NCI-H2171 treated with DMSO at 0.1 percent for 48 hours (cell line): ENCODE measurements around the gene GPR15LG.

Source experiments
- DNase-seq: peaks from one replicate; lab custom pipeline; 2025; lab: John Stamatoyannopoulos, UW

The GPR15LG gene

GRCh38 chr10:84214612-84215235 is 41.1 kb downstream of the GPR15LG start:
- no peak for DNase-seq

DNA sequence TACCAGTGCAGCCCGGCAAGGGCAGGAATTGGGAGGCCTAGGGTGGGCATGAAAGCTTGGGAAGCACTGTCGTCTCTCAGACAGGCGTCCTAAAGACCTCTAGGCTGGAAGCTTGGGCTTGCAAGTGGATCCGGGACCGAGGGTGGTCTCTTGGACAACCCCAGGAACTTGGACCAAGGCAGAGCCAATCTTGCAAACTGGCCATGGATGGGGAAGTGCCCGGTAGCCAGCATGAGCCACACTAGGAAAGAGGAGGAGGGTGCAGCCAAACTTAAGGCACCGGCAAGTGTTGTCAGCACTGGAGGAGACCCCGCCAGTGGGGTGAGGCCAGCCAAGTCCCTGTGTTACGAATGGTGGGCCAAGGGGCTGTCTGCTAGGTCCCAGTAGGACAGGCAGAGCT is 43.2 kb downstream of the GPR15LG start:
- DNase-seq, result no peak

DNA sequence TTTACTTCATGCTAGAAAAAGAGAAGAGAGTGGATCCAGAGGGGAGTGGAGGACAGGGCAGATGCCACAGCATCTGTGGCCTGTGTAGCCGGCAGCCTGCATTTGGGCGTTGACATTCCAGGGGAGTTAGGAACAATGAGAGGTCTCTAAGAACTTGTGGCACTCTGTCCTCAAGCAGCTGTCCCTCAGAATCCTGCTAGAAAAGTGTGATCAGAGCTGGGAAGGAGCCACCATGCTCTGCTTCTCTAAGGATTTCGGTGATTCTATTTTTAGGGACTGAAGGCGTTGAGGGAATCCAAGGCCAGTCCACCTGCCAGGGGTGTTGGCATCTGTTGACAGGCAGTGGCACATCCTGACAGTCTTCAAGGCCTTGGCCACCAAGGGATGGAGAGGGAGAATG is 44.1 kb downstream of the GPR15LG start:
- no peak for DNase-seq

GRCh38 chr10:84221916-84222315 is 48.3 kb downstream of the GPR15LG start:
- DNase-seq, result no peak

GRCh38 chr10:84224411-84225028 is 50.9 kb downstream of the GPR15LG start:
- no peak for DNase-seq

- no peak for DNase-seq
These were observed 52.0 kb downstream of the GPR15LG start, which contains the start of gene LRIT2 for GRCh38 chr10:84225427-84226173. Gene LRIT2 (minus strand): TSS chr10:84225544. CDS start chr10:84225520, 24 bp downstream.

GRCh38 chr10:84226616-84227015 is 53.0 kb downstream of the GPR15LG start:
- no peak for DNase-seq

- no peak for DNase-seq
These were observed 54.2 kb downstream of the GPR15LG start for GRCh38 chr10:84227810-84228209.

- DNase-seq, result no peak
These were observed 56.8 kb downstream of the GPR15LG start for GRCh38 chr10:84230359-84230758.

GRCh38 chr10:84232376-84232775 is 58.8 kb downstream of the GPR15LG start:
- DNase-seq, result no peak

DNA sequence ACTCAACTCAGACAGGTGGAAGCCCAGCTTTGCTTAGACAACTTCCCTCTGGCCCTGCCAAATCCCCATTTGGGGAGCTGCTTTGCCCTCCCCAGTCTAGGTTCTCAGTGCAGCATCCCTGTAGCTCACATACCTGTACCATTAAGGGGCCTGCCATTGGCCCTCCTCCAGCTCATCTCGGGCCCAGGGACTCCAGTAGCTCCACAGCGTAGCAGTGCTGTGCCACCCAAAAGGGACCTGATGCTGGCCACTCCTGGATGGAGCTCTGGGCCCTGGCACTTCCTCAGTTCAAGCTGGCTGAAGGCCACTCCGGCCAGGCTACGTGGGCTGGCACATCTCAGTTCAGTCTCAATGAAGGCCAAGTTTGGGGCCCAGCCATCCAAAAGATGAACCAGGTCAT is 60.3 kb downstream of the GPR15LG start:
- no peak for DNase-seq

GRCh38 chr10:84234479-84234878 is 60.9 kb downstream of the GPR15LG start:
- DNase-seq, result no peak
